ENCODE measurements around the gene INTS15.
"Not testable (repeated sequence)": the region's sequence is repeated elsewhere in the genome, so short reads cannot be mapped to it uniquely, and the experiment has no call there.

GRCh38 chr7:6585746-6586432 lies 3.9 kb upstream of the INTS15 start:
- not testable (repeated sequence) for TF ChIP-seq CTCF (IDR thresholded peaks at IDR 0.05); REST (IDR thresholded peaks at IDR 0.05; ENCODE audit: insufficient read depth in 1 of 2, low read depth in 2 of 2, low read length in 1 of 2); POLR2AphosphoS5 (IDR thresholded peaks at IDR 0.05; ENCODE audit: low read depth, low read length); TCF7L2 (IDR thresholded peaks at IDR 0.05; ENCODE audit: low read depth, low read length)
